HG03095 (cell line): ENCODE data around the gene ZDHHC14.
"Not testable (repeated sequence)": the region's sequence is repeated elsewhere in the genome, so short reads cannot be mapped to it uniquely, and the experiment has no call there.

Experiments
- ATAC-seq: cut with Tn5 transposase; IDR thresholded peaks from one replicate; pipeline ENCODE4 v1.9.1; 2021; ENCODE audit warnings: moderate library complexity; ENCODE audit not compliant: unreplicated experiment

ZDHHC14 gene

DNA sequence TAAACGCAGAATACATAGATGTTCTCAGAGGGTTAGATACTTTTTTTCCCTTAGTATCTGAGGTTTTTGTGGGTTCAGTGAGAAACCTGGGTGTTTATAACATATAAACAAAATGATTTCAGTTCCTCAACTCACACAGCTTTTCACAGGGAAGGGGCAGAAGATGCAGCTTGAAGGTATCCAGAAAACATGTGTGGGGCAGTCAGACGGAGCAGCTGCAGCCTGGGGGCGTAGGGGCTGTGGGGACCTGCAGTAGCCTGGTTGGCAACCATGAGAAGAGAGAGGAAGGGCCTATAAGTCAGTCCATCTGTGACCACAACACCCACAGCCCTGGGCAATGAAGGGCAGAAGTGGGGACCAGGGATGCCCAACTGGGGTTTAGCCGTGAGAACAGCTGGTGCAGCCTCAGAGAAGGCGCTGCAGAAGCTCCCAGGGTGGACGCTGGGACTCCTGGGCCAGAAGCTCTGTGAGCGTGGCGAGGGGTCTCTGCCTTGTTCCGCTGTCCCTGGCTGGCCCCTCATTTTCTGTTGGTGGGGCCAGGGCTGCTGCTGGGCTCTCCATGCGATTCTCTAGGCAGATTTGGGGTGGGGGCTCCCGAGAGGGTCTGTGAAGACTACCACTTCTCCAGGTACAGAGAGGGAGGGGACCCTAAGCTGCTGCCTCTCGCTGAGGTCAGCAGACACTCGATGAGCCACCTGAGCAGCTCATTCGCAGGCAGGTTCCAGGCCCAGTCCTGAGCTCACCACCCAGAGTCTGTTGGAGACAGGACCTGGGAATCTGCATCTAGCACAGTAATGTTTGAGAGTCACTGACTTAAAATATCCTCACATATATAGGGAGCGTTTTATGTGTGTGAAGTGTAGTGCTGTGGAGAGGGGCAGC is 181.2 kb downstream of the ZDHHC14 start:
- ATAC-seq = peak; percentile 32

DNA sequence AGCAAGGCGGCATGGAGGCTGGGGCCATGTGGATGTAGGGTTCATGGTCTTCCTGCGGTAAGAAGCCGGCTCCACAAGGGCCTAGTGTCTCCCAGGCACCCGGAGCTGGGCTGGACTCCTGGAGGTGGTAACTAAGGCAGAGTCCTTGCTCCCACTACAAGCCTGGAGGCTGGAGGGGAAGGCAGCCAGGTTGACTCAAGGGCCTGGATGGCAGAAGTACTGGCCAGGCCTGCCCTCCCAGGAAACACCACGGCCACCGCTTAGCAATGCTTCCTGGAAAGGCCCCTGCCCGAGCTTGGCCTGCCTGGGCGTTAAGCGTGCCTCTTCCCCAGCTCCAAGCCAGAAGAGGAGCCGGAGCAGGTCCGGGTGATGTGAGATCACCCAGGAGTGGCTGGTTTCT is 182.0 kb downstream of the ZDHHC14 start:
- ATAC-seq = no peak

DNA sequence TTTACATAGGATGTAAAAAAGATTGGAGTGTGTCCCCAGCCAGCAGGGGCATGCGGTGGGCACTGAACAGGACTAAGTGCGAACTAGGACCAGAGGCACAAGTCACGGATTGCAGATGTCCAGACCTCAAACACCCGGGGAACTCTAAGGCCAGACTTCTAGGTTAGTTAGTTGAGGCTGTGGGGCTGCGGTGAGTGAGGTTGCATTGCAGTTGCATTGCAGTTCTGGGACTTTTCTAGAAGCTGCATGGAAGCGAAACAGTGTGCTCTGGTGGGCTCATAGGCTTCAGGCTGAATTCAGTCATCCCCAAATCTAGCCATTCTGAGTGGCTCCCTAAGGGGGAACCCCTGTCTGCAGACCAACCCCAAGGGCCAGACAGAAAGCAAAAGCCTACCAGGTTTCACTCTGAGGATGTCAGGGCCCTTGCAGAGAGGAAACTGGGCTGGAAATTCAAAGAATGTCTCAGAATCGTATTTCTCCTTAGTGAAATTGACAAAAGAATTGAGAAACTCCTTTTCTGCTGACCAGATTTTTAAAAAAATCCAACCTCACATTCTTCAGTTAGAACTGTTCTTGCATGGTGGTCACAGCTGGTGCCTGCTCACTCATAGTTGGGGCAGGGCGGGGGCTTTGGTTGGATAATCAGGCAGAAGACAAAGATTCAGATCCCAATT is 182.8 kb downstream of the ZDHHC14 start:
- ATAC-seq = peak; percentile 76

DNA sequence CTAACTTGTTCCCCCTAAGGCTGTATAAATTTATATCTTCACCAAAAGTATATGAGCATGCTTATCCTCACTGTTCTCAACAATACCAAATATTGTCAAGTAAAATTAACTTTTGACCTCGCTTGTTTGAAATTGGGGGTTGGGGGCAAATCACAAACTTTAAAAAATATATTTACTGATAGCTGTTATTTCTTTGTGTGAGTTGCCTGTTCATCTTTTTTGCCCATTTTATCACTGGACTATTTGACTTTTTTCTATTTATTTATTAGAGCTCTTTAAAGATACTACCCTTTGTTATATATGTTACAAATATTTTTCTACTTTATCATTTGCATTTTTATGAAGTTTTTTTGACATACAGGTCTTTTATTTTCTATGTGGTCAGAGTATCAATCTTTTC is 187.7 kb downstream of the ZDHHC14 start:
- no peak for ATAC-seq

DNA sequence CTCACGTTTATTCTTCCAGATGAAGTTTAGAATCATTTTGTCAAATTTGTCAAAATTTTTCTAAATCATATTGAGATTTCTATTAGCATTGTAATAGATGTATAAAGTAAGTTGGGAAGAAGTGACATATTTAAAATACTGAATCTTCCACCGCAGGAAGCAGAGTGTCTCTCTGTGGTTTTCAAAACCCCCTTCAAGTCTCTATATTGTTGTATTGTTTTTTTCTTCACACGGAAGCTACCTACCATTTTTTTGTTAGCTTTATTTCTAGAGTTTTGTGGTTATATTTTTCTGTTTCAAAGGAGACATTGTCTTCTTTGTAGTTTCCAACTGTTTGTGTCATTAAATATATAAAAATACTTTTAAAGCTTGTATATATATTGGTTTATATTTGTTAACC is 188.6 kb downstream of the ZDHHC14 start:
- ATAC-seq = peak; percentile 48

DNA sequence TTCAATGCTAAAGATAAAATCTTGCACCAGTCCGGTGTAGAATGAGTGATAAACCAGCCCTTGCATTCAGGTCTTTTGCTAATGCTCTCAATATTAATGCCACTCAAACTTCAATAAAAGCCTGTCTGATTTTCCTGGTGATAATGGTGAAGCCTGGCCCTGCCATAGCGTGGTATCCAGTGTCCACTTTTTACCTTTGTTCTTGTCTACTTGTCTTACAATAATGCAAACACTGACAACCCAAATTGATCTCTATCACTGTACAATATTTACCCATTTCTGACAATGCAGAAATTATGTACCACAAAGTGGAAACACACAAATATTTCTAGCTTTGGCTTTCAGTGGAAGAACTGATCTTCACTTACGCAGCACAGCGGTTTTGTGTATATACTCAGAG is 189.1 kb downstream of the ZDHHC14 start:
- ATAC-seq = no peak

DNA sequence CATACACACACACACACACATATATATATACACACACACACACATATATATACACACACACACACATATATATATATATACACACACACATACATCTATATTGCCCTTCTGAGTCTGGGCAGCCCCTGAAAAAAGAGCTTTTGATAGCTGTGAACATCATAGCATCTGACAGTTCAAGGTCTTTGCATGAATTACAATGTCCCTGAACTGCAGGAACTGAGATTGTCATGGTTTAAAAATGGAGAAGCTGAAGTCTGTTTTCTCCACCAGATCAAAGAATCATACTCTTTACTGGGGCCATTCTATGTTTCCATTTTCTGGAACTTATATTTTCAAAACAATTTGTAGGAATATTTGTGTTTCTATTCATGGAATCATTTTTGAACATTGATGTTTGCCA is 189.8 kb downstream of the ZDHHC14 start:
- no peak for ATAC-seq

DNA sequence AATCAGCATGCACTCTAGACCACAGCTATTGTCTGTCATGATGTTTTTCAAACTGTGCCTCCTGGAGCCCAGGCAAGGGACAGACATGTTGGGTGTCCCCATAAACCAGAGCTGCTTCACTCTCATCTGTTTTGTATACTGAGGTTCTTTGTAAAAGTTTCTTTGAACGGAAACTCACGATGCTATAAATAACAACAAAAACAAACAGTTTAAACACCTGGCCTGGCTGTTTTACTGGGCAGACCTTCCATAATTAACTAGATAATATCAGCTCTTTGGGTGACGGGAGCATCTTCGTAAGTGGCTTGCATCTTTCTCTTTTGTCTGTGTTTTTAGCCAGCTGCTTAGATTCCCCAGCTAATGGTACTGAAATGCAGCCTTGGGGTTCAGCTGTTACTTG is 190.3 kb downstream of the ZDHHC14 start:
- ATAC-seq = peak; percentile 59

DNA sequence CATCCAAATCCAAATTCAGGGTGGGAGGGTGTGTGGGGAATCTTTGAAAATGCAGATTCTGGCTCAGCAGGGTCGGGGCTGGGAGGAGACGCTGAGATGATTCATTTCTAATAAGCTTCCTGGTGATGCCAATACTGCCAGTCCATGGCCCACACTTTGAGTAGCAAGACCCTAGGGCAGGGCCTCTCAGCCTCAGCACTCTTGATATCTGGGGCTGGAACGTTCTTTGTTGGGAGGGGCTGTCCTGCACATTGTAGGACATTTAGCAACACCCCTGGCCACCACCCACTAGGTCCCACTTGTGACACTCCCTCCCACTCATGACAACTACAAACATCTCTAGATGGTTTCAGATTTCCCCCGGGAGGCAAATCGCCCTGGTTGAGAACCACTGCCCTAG is 191.0 kb downstream of the ZDHHC14 start:
- no peak for ATAC-seq

DNA sequence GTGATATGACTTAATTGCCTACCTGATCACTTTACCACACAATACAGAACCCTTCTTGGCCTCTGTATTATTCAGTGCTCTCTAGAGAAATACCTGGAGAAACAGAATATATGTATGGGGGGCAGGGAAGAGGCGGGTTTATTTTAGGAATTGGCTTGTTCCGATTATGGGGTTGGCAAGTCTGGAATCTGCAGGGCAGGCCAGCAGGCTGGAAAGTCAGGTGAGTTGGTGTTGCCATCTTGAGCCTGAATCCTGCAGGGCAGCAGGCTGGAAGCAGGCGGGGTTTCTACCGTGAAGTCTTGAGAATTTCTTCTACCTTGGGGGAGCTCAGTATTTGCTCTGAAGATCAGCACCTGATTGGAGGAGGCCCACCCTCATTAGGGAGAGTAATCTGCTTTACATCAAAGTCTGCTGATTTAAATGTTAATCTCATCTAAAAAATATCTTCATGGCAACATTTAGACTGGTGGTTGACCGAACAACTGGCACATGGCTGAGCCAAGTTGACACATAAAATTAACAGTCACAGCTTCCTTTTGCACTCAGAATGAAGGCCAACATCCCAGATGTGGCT is 193.9 kb downstream of the ZDHHC14 start:
- no peak for ATAC-seq

DNA sequence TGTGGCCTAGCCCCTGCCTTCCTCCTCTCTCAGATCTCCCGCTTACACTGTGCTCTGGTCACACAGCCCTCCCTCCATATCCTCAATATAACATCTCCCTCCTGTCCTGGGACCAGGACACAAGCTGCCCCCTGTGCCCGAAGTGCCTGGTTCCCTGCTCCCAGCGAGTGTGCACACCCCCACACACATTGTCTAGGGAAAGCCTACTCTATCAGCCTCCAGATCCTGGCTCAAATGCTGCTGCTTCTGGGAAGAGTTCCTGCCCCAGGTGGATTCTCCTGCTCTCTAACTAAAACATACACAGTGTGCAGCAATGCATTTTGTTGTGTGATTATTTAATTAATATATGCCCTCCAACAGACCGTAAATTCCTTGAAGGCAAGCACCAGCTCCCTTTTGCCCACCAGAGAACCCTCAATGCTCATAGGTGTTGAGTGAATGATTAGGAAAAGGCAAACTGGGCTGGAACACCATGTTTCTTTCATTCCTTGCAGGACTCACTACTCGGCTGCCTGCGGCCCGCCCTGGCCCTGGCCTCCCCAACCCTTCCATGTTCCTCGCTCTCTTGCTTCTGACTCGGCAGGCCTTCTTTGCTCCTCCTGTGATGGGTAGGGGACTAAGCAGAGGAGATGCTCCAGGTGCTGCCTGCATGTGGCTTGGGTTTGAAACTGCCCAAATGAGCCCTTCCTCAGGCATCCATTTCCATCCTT is 194.6 kb downstream of the ZDHHC14 start:
- no peak for ATAC-seq

DNA sequence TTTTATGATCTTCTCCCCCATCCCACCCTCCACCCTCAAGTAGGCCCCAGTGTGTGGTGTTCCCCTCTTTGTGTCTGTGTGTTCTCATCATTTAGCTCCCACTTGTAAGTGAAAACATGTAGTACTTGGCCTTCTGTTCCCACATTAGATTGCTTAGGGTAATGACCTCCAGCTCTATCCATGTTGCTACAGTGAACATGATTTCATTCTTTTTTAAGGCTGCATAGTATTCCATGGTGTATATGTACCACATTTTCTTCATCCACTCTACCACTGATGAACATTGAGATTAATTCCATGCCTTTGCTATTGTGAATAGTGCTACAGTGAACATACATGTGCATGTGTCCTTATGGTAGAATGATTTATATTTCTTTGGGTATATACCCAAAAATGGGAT is 196.0 kb downstream of the ZDHHC14 start:
- not testable (repeated sequence) for ATAC-seq

DNA sequence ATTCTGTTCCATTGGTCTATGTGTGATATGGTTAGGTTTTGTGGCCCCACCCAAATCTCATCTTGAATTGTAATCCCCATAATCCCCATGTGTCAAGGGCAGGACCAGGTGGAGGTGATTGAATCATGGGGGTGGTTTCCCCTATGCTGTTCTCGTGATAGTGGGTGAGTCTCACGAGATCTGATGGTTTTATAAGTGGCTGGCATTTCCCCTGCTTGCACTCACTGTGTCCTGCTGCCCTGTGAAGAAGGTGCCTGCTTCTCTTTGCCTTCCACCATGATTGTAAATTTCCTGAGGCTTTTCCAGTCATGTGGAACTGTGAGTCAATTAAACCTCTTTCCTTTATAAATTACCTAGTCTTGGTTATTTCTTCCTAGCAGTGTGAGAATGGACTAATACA is 197.5 kb downstream of the ZDHHC14 start:
- ATAC-seq = not testable (repeated sequence)

DNA sequence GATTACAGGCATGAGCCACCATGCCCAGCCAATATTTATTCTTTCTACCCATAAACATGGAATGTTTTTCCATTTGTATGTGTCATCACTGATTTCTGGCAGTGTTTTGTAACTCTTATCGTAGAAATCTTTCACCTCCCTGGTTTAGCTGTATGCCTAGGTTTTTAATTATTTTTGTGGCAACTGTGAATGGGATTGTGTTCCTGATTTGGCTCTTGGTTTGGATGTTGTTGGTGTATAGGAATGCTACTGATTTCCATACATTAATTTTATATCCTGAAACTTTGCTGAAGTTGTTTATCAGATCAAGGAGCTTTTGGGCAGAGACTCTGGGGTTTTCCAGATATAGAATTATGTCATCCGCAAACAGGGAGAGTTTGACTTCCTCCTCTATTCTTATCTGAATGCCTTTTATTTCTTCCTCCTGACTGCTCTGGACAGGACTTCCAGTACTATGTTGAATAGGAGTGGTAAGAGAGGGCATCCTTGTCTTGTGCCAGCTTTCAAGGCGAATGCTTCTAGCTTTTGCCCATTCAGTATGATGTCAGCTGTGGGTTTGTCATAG is 198.6 kb downstream of the ZDHHC14 start:
- no peak for ATAC-seq

DNA sequence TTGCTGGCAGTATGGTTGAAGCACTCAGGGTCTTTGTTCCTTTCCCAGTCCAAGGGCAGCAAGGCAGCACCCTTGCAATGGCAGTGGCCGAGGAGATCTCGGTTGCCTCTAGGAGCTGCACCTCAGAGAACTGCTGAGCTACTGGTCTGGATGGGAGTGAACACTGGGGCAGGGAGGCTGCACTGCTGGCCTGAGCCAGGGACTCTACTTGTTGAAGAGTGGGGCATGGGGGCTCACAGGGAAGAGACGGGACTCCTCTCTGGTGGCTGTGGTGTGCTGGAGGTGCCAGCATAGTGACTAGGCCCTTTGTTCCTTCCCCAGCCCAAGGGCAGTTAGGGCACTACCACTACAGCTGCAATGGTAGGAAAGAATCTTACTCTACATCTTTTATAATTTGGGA is 203.0 kb downstream of the ZDHHC14 start:
- ATAC-seq = no peak

DNA sequence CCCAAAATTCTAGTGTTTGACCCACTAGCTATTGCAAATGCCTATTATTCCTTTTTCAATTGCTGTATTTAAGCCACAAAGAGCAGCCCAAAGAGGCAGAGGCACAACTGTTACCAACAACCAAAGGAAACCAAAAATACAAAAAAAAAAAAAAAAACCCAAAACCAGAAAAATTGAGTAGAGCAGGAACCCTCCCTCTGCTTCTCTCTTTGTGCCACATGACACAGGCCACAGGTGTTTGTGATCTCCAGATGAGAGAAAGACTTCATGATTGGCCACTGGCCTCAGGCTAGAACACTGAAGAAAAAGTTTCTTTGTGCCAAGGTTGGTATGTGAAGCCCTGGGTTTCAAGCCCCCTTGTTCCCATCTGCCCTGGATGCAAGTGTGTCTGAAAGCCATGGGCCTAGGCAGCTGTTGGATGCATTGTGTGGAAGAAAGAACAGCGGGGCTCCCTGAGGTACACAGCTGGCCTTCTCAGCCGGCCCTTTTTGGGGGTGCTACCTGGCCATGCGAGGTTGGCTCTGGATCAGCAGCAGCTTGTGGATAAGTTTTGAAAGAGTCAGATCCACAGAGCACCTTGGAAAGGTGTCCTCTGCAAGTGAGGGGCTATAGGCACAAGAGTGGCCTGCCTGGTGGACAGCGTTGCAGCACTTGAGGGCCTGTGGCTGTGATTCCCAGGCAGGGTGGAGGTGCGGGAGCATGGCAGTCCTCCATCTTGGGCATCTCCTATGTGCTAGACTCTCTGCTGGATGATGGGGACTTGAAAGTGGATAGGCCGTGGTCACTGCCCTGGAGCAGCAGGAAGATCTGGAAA is 204.5 kb downstream of the ZDHHC14 start:
- ATAC-seq = no peak

DNA sequence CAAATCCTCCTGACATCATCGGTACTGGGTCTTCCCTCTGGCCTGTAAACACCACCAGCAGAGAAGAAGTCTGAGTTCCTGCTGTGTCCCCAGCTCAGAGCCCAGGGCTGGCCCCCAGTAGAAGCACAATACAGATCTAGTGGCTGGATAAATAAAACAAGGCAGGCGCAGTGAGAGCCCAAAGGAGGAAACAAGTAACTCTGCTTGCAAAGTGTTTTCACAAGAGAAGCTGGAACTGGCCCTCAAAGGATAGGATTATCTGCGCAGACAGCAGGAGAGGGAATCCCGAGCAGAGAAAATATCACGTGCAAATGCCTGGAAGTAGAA is 205.1 kb downstream of the ZDHHC14 start:
- ATAC-seq = no peak

DNA sequence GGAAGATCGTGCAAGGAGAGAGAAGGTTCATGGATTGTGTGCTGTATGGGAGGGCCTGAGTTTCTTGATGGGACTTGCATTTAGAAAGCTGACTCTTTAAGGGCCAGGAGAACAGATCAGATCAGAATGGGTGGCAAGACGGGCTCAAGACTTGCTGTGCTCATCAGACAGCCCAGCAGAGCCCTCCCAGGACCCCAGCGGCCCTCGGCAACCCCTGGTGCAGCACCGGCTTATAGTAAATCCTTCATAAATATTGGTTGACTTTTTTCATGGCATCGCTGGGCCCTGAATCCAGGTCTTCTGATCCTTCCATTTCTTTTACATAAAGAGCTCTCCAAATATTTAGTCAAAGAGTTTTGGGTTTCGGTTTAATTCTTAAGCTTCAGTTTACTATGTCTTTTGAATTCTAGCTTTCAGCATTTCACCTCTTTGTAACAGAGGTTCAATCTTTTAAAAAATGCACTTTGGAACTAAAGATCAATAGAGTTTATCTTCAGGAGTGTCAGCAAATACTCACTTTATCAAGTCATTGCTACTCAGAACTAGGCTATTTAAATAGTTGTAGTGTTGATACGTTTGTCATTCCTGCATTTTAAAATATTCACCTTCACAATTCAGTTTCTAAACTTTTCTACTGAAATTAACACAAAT is 205.6 kb downstream of the ZDHHC14 start:
- no peak for ATAC-seq

DNA sequence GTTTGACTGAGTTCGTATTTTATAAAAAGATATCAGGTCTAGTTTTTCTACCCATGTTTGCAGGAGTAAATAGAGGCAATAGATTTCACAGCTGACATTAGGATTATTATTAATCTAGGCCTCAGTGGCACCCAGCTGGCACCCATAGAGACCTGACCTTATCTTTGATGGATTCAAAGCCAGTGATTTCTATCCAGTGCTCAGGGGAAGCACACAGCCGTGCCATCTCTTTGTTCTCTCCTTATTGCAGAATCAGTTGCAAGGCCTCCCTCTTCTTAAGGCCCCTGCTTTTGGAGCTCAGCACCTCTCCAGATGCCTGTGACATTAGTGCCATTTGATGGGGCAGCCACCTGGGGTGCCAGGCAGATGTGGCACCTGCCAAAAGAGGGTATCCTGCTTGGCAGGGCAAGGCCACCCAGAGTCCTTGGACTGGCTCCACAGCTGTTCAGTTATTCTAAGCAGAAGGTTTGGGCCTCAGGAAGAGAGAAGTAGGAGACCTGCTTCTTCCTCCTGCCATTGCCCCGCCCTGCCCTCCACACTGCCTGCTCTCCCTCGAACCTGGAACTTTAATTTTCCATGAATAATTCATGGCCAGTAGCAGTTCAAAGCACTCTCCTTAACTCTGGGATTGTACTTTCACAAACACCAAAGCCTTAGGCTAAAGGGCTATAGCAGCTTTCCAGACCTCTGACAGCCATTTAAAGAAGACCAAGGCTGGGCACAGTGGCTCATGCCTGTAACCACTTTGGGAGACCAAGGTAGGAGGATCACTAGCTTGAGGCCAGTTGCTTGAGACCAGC is 206.3 kb downstream of the ZDHHC14 start:
- ATAC-seq = no peak
